Stimulated activated CD4-positive, alpha-beta T cell treated with anti-CD3 and anti-CD28 coated beads, Interleukin-4, amount 100 ng/mL, for 48 hours (primary cell): ENCODE data around the gene CXXC5.
"Not testable (repeated sequence)": the region's sequence is repeated elsewhere in the genome, so short reads cannot be mapped to it uniquely, and the experiment has no call there.

Experiments used
- DNase-seq, 2 donors: peaks; one replicate each; pipeline ENCODE4 v3.0.0-alpha.2; 2020; ENCODE audit warnings: low read depth in 2 of 2

Gene CXXC5

GRCh38 chr5:139710319-139711066, 62.3 kb downstream of the CXXC5 start:
- peak; percentile 24 to 26 for DNase-seq

- DNase-seq: peak; percentile 37 to 44
Measured at GRCh38 chr5:139711067-139711905, 63.1 kb downstream of the CXXC5 start.

- no peak for DNase-seq
Measured at GRCh38 chr5:139711906-139712224, 63.7 kb downstream of the CXXC5 start.

- DNase-seq: no peak
Measured at GRCh38 chr5:139712412-139712811, 64.3 kb downstream of the CXXC5 start.

- not testable (repeated sequence) for DNase-seq
Measured at GRCh38 chr5:139713898-139714297, 65.7 kb downstream of the CXXC5 start.

GRCh38 chr5:139717221-139717620, 69.1 kb downstream of the CXXC5 start:
- no peak for DNase-seq

- not testable (repeated sequence) for DNase-seq
Measured at GRCh38 chr5:139718403-139718802, 70.3 kb downstream of the CXXC5 start.

- DNase-seq: not testable (repeated sequence)
Measured at GRCh38 chr5:139719970-139720369, 71.8 kb downstream of the CXXC5 start.

- no peak for DNase-seq
Measured at GRCh38 chr5:139723986-139724587, 75.9 kb downstream of the CXXC5 start.

GRCh38 chr5:139725073-139725830, 77.1 kb downstream of the CXXC5 start:
- DNase-seq: no peak

- DNase-seq: no peak
Measured at GRCh38 chr5:139726248-139726647, 78.1 kb downstream of the CXXC5 start.

GRCh38 chr5:139727615-139728014, 79.5 kb downstream of the CXXC5 start:
- not testable (repeated sequence) for DNase-seq

- DNase-seq: no peak
Measured at GRCh38 chr5:139731281-139731680, 83.1 kb downstream of the CXXC5 start.

GRCh38 chr5:139732019-139732418, 83.9 kb downstream of the CXXC5 start:
- DNase-seq: no peak

- DNase-seq: no peak
Measured at GRCh38 chr5:139733010-139733688, 85.0 kb downstream of the CXXC5 start.
